Stomach smooth muscle (tissue), 2 donors: ENCODE data around the gene CNTNAP5.

Experiments
- H3K27ac ChIP-seq: one replicate; pipeline ENCODE4 v1.7.0; 2013; ENCODE audit warnings: mild to moderate bottlenecking, low read length, inconsistent platforms
- H3K27me3 ChIP-seq, 2 donors: one replicate each; pipeline ENCODE4 v1.7.0; 2013; ENCODE audit warnings: low read length in 2 of 2; ENCODE audit not compliant: insufficient read depth in 2 of 2, control insufficient read depth in 1 of 2
- H3K36me3 ChIP-seq, 2 donors: one replicate each; pipeline ENCODE4 v1.7.0; 2013; ENCODE audit warnings: low read length in 2 of 2; ENCODE audit not compliant: control insufficient read depth in 2 of 2, insufficient read depth in 2 of 2
- H3K4me1 ChIP-seq: one replicate; pipeline ENCODE4 v1.7.0; 2013; ENCODE audit warnings: low read length; ENCODE audit not compliant: control insufficient read depth, insufficient read depth
- H3K4me3 ChIP-seq, 2 donors: one replicate each; pipeline ENCODE4 v1.7.0; 2013; ENCODE audit warnings: low read length in 2 of 2
- H3K9ac ChIP-seq, 2 donors: one replicate each; pipeline ENCODE4 v1.7.0; 2013; ENCODE audit warnings: low read length in 2 of 2, mild to moderate bottlenecking in 1 of 2
- H3K9me3 ChIP-seq, 2 donors: one replicate each; pipeline ENCODE4 v1.7.0; 2013; ENCODE audit warnings: low read length in 2 of 2; ENCODE audit not compliant: control insufficient read depth in 2 of 2
- donor health status: healthy.
- donor health status: Pancreatic carcinoma.

Gene CNTNAP5

DNA sequence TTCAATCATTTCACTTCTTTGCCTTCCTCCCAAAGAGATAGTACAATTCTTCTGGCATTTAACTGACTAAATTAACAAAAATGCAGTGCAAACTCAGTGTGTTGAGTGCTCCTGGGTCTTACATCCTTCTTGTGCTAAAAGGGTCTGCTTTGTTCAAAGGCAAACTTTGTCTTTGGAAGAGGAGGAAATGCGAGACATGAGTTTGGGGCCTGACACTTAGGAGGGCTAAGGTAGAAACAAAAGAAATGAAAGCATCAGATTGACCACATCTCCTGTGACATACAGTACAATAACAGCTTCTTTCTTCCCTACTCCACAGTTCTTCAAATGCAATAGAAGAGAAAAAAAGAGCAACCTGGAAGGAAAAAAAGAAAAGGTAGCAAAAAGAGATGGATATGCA is 161.7 kb downstream of the CNTNAP5 start:
- H3K9ac ChIP-seq = no peak overlapping the region
- no peak overlapping the region for H3K27ac ChIP-seq
- no peaks in the 10 kb centered on the region for H3K9me3 ChIP-seq
- no peak overlapping the region for H3K4me3 ChIP-seq
- no peaks in the 10 kb centered on the region for H3K36me3 ChIP-seq
- H3K27me3 ChIP-seq = no peaks in the 10 kb centered on the region
- no peaks in the 10 kb centered on the region for H3K4me1 ChIP-seq

DNA sequence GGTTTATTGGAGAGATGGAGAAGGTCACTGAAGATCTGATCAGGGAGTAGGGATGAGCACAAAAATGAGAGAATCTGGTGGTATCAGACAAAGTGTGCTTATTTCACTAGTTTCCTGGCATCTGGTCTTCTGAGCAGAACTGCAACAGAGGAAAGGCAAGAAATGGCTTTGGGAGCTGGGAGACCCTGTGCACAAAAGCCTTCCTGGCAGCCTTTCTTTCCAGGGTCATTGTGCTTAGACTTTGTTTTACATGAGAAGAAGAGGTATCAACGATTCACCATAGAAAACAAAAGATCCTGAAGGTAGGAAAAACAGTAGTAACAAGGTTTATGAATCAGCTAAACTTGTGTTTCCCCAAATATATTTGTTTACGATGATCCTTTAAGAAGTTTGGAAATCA is 162.9 kb downstream of the CNTNAP5 start:
- no peaks in the 10 kb centered on the region for H3K27me3 ChIP-seq
- no peak overlapping the region for H3K27ac ChIP-seq
- H3K9ac ChIP-seq = no peak overlapping the region
- H3K4me3 ChIP-seq = no peak overlapping the region
- no peaks in the 10 kb centered on the region for H3K9me3 ChIP-seq
- no peaks in the 10 kb centered on the region for H3K4me1 ChIP-seq
- H3K36me3 ChIP-seq = no peaks in the 10 kb centered on the region

GRCh38 chr2:124193706-124194105 is 168.6 kb downstream of the CNTNAP5 start:
- H3K4me1 ChIP-seq = no peaks in the 10 kb centered on the region
- no peak overlapping the region for H3K27ac ChIP-seq
- no peaks in the 10 kb centered on the region for H3K9me3 ChIP-seq
- no peaks in the 10 kb centered on the region for H3K36me3 ChIP-seq
- no peak overlapping the region for H3K4me3 ChIP-seq
- H3K27me3 ChIP-seq = no peaks in the 10 kb centered on the region
- no peak overlapping the region for H3K9ac ChIP-seq

GRCh38 chr2:124201713-124202112 is 176.6 kb downstream of the CNTNAP5 start:
- no peaks in the 10 kb centered on the region for H3K9me3 ChIP-seq
- no peak overlapping the region for H3K27ac ChIP-seq
- H3K36me3 ChIP-seq = no peaks in the 10 kb centered on the region
- H3K27me3 ChIP-seq = no peaks in the 10 kb centered on the region
- no peak overlapping the region for H3K4me3 ChIP-seq
- no peaks in the 10 kb centered on the region for H3K4me1 ChIP-seq
- H3K9ac ChIP-seq = no peak overlapping the region

GRCh38 chr2:124209441-124209840 is 184.4 kb downstream of the CNTNAP5 start:
- Histone ChIP-seq H3K4me1 (no peaks in the 10 kb centered on the region), H3K36me3 (no peaks in the 10 kb centered on the region), H3K9ac (no peak overlapping the region), H3K27ac (no peak overlapping the region), H3K4me3 (no peak overlapping the region), H3K27me3 (no peaks in the 10 kb centered on the region), H3K9me3 (no peaks in the 10 kb centered on the region)

DNA sequence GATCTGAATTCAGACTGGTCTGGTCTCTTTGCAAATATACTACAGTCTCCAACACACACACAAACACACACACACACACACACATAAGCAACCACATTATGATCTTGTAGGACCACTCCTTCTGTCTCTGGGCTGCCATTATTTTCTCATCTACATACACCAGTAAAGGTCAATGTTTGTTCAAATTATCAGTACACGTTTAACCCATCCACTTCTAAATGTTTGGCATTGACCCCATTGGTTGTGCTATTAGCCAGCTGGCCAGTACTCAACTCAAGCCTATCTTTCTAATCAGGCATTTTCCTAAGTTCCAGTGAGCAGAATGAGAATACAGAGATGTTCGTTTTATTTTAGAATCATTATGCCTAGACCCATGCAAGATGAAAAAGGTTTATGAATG is 186.4 kb downstream of the CNTNAP5 start:
- Histone ChIP-seq H3K9ac (no peak overlapping the region), H3K9me3 (no peaks in the 10 kb centered on the region), H3K4me1 (no peaks in the 10 kb centered on the region), H3K4me3 (no peak overlapping the region), H3K27me3 (no peaks in the 10 kb centered on the region), H3K36me3 (no peaks in the 10 kb centered on the region), H3K27ac (no peak overlapping the region)

- Histone ChIP-seq H3K27ac (no peak overlapping the region), H3K4me3 (no peak overlapping the region), H3K9me3 (no peaks in the 10 kb centered on the region), H3K9ac (no peak overlapping the region), H3K27me3 (no peaks in the 10 kb centered on the region), H3K4me1 (no peaks in the 10 kb centered on the region), H3K36me3 (no peaks in the 10 kb centered on the region)
These were observed 189.0 kb downstream of the CNTNAP5 start for GRCh38 chr2:124213977-124214587.

- no peak overlapping the region for H3K4me3 ChIP-seq
- H3K9ac ChIP-seq = no peak overlapping the region
- H3K27ac ChIP-seq = no peak overlapping the region
- no peaks in the 10 kb centered on the region for H3K4me1 ChIP-seq
- H3K9me3 ChIP-seq = no peaks in the 10 kb centered on the region
- no peaks in the 10 kb centered on the region for H3K27me3 ChIP-seq
- no peaks in the 10 kb centered on the region for H3K36me3 ChIP-seq
These were observed 221.1 kb downstream of the CNTNAP5 start for GRCh38 chr2:124246170-124246569.

- Histone ChIP-seq H3K27me3 (no peaks in the 10 kb centered on the region), H3K27ac (no peak overlapping the region), H3K36me3 (no peaks in the 10 kb centered on the region), H3K9ac (no peak overlapping the region), H3K4me1 (no peaks in the 10 kb centered on the region), H3K9me3 (no peaks in the 10 kb centered on the region), H3K4me3 (no peak overlapping the region)
These were observed 223.3 kb downstream of the CNTNAP5 start for GRCh38 chr2:124248386-124248785.

DNA sequence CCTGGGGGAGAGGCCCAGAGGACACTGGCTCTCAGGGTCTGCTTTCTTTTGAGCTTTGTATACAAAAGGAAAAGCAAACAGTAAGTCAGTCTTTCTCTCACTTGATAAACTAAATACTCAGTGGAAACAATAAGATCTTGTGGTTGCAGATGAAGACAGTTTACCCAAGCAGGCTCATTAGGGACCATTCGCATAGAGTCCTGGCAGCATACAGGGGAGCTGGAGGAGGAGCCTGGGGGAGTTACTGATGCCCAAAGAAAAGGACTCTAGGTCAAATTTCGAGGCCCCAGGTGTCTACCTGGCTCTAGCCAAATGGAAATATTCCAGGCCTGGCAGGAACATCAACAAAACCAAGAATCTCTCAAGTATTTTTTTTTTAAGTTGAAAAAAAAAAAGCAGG is 225.3 kb downstream of the CNTNAP5 start:
- H3K27me3 ChIP-seq = no peaks in the 10 kb centered on the region
- H3K9ac ChIP-seq = no peak overlapping the region
- H3K36me3 ChIP-seq = no peaks in the 10 kb centered on the region
- no peak overlapping the region for H3K4me3 ChIP-seq
- H3K4me1 ChIP-seq = no peaks in the 10 kb centered on the region
- no peak overlapping the region for H3K27ac ChIP-seq
- H3K9me3 ChIP-seq = no peaks in the 10 kb centered on the region

- Histone ChIP-seq H3K36me3 (no peaks in the 10 kb centered on the region), H3K9me3 (no peaks in the 10 kb centered on the region), H3K9ac (no peak overlapping the region), H3K4me3 (no peak overlapping the region), H3K4me1 (no peaks in the 10 kb centered on the region), H3K27ac (no peak overlapping the region), H3K27me3 (no peaks in the 10 kb centered on the region)
These were observed 229.5 kb downstream of the CNTNAP5 start for GRCh38 chr2:124254621-124255020.
